Skeletal muscle satellite cell (primary cell): ENCODE measurements around the gene GRIK3.
"Not testable (repeated sequence)": the region's sequence is repeated elsewhere in the genome, so short reads cannot be mapped to it uniquely, and the experiment has no call there.

Source experiments
- H3K27me3 ChIP-seq: 2 replicates; pipeline ENCODE4 v1.7.0; 2013; ENCODE audit warnings: low read length; ENCODE audit not compliant: control insufficient read depth, insufficient read depth
- H3K36me3 ChIP-seq: 2 replicates; pipeline ENCODE4 v1.7.0; 2013; ENCODE audit warnings: mild to moderate bottlenecking, control low read depth, low read length; ENCODE audit not compliant: insufficient read depth
- H3K4me1 ChIP-seq: 2 replicates; pipeline ENCODE4 v1.7.0; 2013; ENCODE audit warnings: low read length; ENCODE audit not compliant: control insufficient read depth, insufficient read depth
- H3K4me2 ChIP-seq: 2 replicates; pipeline ENCODE4 v1.7.0; 2013; ENCODE audit warnings: mild to moderate bottlenecking, low read length
- H3K4me3 ChIP-seq: 2 replicates; pipeline ENCODE4 v1.7.0; 2013; ENCODE audit warnings: low read length
- H3K9ac ChIP-seq: 2 replicates; pipeline ENCODE4 v1.7.0; 2013; ENCODE audit warnings: mild to moderate bottlenecking, low read depth, low read length, moderate library complexity
- H3K9me3 ChIP-seq: replicated peaks from 2 replicates; pipeline ENCODE4 v1.7.0; 2013; ENCODE audit warnings: mild to moderate bottlenecking, control low read depth, low read length

GRIK3 gene

GRCh38 chr1:36927826-36928225 is 106.5 kb downstream of the GRIK3 start:
- Histone ChIP-seq H3K4me1 (no peaks in the 10 kb centered on the region), H3K9me3 (peaks cover 8% of the 10 kb centered on the region), H3K27me3 (no peaks in the 10 kb centered on the region), H3K9ac (no peak overlapping the region), H3K36me3 (no peaks in the 10 kb centered on the region), H3K4me3 (no peak overlapping the region), H3K4me2 (no peak overlapping the region)

GRCh38 chr1:36925251-36925650 is 109.1 kb downstream of the GRIK3 start:
- no peaks in the 10 kb centered on the region for H3K36me3 ChIP-seq
- H3K9me3 ChIP-seq: peaks cover 9% of the 10 kb centered on the region
- H3K27me3 ChIP-seq: no peaks in the 10 kb centered on the region
- no peaks in the 10 kb centered on the region for H3K4me1 ChIP-seq
- no peak overlapping the region for H3K4me3 ChIP-seq
- H3K4me2 ChIP-seq: no peak overlapping the region
- H3K9ac ChIP-seq: no peak overlapping the region

- Histone ChIP-seq H3K27me3 (no peaks in the 10 kb centered on the region), H3K9me3 (peaks cover 9% of the 10 kb centered on the region), H3K36me3 (no peaks in the 10 kb centered on the region), H3K4me2 (no peak overlapping the region), H3K4me1 (no peaks in the 10 kb centered on the region), H3K4me3 (no peak overlapping the region), H3K9ac (no peak overlapping the region)
These were observed 110.0 kb downstream of the GRIK3 start for GRCh38 chr1:36924282-36924811.

- Histone ChIP-seq H3K36me3 (no peaks in the 10 kb centered on the region), H3K27me3 (no peaks in the 10 kb centered on the region), H3K4me2 (no peak overlapping the region), H3K9me3 (peaks cover 9% of the 10 kb centered on the region), H3K4me3 (no peak overlapping the region), H3K9ac (no peak overlapping the region), H3K4me1 (no peaks in the 10 kb centered on the region)
These were observed 111.5 kb downstream of the GRIK3 start for GRCh38 chr1:36922593-36923426.

- no peak overlapping the region for H3K4me2 ChIP-seq
- H3K9ac ChIP-seq: no peak overlapping the region
- no peaks in the 10 kb centered on the region for H3K36me3 ChIP-seq
- no peaks in the 10 kb centered on the region for H3K4me1 ChIP-seq
- H3K27me3 ChIP-seq: no peaks in the 10 kb centered on the region
- H3K9me3 ChIP-seq: peaks cover 9% of the 10 kb centered on the region
- H3K4me3 ChIP-seq: no peak overlapping the region
These were observed 112.2 kb downstream of the GRIK3 start for GRCh38 chr1:36922071-36922470.

- Histone ChIP-seq H3K4me2 (no peak overlapping the region), H3K36me3 (no peaks in the 10 kb centered on the region), H3K27me3 (no peaks in the 10 kb centered on the region), H3K9me3 (peaks cover 9% of the 10 kb centered on the region), H3K4me3 (no peak overlapping the region), H3K9ac (no peak overlapping the region), H3K4me1 (no peaks in the 10 kb centered on the region)
These were observed 113.4 kb downstream of the GRIK3 start for GRCh38 chr1:36920801-36921405.

- H3K4me2 ChIP-seq: no peak overlapping the region
- H3K4me3 ChIP-seq: no peak overlapping the region
- no peaks in the 10 kb centered on the region for H3K27me3 ChIP-seq
- no peaks in the 10 kb centered on the region for H3K4me1 ChIP-seq
- H3K36me3 ChIP-seq: no peaks in the 10 kb centered on the region
- H3K9ac ChIP-seq: no peak overlapping the region
- peaks cover 9% of the 10 kb centered on the region for H3K9me3 ChIP-seq
These were observed 113.9 kb downstream of the GRIK3 start for GRCh38 chr1:36920371-36920770.

GRCh38 chr1:36919491-36920145 is 114.7 kb downstream of the GRIK3 start:
- Histone ChIP-seq H3K4me3 (no peak overlapping the region), H3K9me3 (peaks cover 11% of the 10 kb centered on the region), H3K36me3 (no peaks in the 10 kb centered on the region), H3K4me2 (no peak overlapping the region), H3K9ac (no peak overlapping the region), H3K4me1 (no peaks in the 10 kb centered on the region), H3K27me3 (no peaks in the 10 kb centered on the region)

GRCh38 chr1:36918604-36919003 is 115.7 kb downstream of the GRIK3 start:
- no peaks in the 10 kb centered on the region for H3K4me1 ChIP-seq

GRCh38 chr1:36916542-36916941 is 117.8 kb downstream of the GRIK3 start:
- H3K27me3 ChIP-seq, H3K9ac ChIP-seq, H3K36me3 ChIP-seq, H3K4me1 ChIP-seq, H3K4me2 ChIP-seq, H3K4me3 ChIP-seq: not testable (repeated sequence)
- H3K9me3 ChIP-seq: peaks cover 18% of the 10 kb centered on the region

More at GRCh38 chr1:36918604-36919003, 115.7 kb downstream of the GRIK3 start:
- H3K9me3 ChIP-seq: peaks cover 18% of the 10 kb centered on the region
- H3K36me3 ChIP-seq: no peaks in the 10 kb centered on the region
- no peak overlapping the region for H3K4me2 ChIP-seq
- H3K4me3 ChIP-seq: no peak overlapping the region
- no peak overlapping the region for H3K9ac ChIP-seq
- H3K27me3 ChIP-seq: no peaks in the 10 kb centered on the region

- no peak overlapping the region for H3K4me3 ChIP-seq
- peaks cover 16% of the 10 kb centered on the region for H3K9me3 ChIP-seq
- no peak overlapping the region for H3K9ac ChIP-seq
- H3K4me2 ChIP-seq: no peak overlapping the region
- H3K36me3 ChIP-seq: no peaks in the 10 kb centered on the region
- H3K27me3 ChIP-seq: no peaks in the 10 kb centered on the region
- H3K4me1 ChIP-seq: no peaks in the 10 kb centered on the region
These were observed 120.7 kb downstream of the GRIK3 start for GRCh38 chr1:36913484-36914060.
